PC-3 (cell line): ENCODE results near the gene INPP5K.

Experiments
- CTCF ChIP-seq: fragments of 300-600 bp; sonication (generic); conservative IDR thresholded peaks from 2 replicates; pipeline ENCODE4 v1.5.1; 2017; ENCODE audit warnings: antibody characterized with exemption, low read depth, mild to moderate bottlenecking, low read length
- EZH2 ChIP-seq: fragments of 300-600 bp; sonication (generic); IDR thresholded peaks from one replicate; pipeline ENCODE4 v1.6.1; 2017; ENCODE audit warnings: antibody characterized with exemption, mild to moderate bottlenecking, low read length; ENCODE audit not compliant: unreplicated experiment

DNA sequence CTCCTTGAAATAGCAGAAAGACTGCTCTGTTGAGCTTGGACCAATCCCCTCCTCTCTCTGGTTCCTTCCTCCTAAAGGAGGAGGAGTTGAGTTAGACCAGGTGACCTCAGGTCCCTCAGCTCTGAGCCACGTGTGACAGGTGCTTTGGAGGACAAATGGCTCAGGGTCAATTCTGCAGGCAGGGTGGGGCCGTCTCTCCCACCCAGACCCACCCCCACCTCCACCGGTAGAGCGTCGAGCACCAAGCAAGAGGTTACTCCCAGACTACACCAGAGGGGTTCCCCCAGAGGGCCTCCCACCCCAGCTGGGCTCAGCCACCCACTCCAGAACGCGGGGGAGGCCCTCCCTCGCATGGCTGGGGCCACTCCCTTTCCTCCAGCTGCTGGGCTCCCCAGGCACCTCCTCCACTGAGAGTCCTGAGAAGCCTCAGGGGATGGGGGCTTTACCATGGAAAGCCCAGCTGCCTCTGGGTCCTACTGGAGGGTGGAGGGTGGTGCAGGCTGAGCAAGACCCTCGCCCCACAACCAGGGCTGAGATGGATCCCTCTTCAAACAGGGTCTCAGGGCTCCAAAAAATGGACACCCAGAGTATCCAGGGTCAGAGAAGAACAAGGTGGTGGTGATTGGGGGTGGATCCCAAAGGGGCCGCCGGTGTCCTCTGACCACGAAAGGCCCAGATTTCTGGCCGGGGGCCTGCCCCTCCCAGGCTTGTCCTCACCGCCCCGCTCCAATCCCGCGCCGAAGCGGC lies 31.6 kb downstream of the INPP5K start:
- TF ChIP-seq CTCF = no peak
- TF ChIP-seq EZH2 = no peak
